ENCODE results near the gene AMIGO3.

- no peak for TF ChIP-seq CTCF (IDR thresholded peaks at IDR 0.05)
- no peak for TF ChIP-seq POLR2A (IDR thresholded peaks at IDR 0.05)
These were observed 18.9 kb downstream of the AMIGO3 start for GRCh38 chr3:49700453-49701128.
